Stimulated activated CD4-positive, alpha-beta T cell treated with anti-CD3 and anti-CD28 coated beads, Interleukin-4, amount 100 ng/mL, for 1 hour (primary cell): ENCODE data around the gene SYK.

Experiments
- DNase-seq: peaks from one replicate; pipeline ENCODE4 v3.0.0-alpha.2; 2020

The SYK gene

DNA sequence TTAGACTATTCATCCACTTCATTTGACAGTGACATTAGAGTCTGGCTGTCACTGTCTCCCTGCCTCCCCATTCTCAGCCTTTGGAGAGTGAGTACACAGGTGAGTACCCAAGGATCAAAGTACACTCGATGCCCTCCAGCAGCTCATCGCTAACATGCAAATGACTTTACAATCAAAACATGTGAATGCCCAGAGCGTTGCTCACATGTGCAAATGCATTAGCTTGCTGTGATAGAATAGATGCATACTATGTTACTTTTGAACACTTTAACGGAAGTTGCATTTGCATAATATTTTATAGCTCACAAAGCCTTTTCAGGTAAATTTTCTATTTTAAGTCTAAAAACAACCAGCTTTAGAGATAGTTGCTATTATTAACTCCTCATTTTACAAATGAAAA, 107.6 kb downstream of the SYK start:
- no peak for DNase-seq

DNA sequence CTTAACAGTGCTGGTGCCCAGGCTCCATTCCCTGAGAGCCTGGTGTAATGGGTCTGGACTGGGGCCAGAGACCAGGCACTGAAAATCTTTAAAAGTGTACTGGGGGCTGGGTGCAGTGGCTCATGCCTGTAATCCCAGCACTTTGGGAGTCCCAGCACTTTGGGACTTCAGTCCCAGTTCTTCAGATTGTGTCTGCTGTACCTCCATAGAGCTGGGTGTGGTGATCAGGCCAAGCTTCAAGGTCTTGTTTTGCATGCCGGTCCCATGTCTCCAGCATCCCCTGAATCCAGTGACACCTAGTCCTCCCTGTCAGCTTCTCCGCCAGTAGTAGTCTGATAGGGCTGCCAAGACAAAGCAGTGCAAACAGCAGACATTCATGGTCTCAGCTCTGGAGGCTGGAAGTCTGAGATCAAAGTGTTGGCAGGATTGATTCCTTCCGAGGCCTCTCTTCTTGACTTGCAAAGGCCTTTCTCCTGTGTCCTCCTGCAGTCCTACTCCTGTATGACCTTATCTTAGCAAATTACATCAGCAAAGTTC, 108.2 kb downstream of the SYK start:
- no peak for DNase-seq

DNA sequence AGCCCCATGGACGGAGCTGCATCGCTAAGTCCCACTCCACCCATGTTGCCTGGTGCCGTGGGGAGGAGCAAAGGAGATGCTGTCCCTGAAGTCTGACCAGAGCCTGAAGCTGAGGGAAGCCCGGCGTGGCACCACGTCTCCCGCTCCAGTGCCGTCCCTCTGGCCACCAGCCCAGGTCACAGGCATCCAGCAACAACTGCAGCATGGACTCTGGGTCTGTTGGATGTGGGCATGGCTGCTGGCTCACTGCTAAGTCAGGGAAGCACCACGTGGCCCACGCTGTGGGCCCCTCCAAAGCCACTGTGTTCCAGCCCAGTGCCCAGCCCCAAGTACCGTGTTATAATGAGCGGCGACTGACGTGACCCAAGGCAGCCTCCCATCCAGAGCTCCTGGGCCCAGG, 112.6 kb downstream of the SYK start:
- no peak for DNase-seq

DNA sequence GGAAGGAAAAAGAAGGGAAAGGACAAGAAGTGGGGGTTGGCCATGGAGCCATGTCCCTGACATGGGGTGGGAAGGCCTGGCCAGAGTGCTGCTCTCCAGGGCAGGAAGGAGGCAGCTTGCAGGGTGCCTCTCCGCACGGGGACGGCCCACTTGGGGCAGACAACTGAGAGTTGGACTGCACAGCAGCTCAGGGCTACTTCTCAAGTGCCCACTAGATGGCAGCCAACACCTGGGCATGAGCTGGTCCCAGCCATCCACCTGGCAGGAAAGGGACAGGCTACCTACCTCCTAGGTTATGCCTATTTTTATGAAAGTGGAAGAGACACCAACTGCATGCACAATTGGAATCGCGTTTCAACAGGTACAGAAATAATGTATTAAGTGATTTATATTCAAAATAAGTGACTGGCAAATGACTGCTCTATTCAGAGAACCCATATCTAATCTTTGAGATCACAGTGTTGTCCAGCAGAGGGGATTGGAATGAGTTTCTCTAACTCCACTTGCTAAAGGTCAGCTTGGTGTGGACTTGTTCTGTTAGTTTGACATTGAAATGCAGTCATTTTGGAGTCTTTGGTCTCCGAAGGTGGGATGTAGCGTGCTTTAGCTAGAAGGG, 113.4 kb downstream of the SYK start:
- peak; percentile 72 for DNase-seq

DNA sequence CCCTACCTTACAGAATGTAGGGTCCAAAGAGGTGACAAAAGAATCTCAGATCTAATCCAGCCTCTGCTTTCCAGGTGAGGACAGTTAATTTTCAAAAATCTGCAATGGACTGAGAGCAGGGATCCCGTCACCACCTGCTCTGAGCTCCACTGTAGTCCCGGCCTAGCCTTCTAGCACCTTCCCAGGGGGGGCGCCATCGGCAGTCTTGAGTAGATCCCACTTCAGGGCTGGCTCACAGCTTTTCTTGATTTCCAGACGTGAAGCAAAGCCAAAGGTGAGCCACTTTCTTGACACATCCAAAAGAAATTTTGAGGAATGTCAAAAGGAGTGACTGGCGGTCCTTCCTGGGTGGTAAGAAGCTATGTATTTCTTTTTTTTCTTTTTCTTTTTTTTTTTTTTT, 114.1 kb downstream of the SYK start:
- DNase-seq, result peak; percentile 47

DNA sequence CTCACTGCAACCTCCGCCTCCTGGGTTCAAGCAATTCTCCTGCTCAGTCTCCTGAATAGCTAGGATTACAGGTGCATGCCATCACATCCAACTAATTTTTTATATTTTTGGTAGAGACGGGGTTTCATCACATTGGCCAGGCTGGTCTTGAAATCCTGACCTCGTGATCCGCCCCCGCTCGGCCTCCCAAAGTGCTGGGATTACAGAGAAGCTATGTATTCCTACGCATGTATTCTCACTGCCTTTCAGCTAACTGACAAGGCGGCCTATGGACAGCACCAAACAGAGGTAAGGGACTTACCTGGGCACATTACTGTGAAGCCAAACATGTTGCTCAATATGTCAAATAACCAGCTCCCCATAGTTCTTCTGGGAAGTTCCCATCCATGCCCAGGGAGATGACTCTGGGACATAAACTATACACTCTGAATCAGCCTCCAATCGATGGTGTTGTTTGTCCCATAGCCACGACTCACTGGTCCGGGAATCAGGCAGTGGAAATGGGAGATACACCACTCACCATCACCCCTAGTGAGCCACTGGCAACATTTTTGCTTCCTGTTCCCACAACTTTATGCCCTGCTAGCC, 114.6 kb downstream of the SYK start:
- no peak for DNase-seq

DNA sequence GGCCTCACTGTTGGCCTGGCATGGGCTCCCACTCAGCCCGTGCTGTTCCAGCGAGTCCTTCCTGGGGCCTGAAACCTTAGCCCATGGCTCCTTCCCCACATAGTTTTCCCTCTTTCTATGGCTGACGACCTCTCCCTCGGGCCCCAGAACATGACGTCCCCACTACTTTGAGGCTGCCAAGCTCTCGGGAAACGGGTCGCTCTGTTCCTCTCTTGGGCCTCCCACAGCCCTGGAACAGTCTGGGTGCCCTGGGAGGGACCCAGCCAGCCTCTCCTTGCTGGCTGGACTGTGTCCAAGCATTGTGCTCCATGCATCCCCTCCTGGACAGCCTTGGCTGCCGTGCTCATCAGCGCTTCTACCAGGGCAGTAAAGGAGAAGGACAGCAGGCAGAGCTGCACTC, 118.3 kb downstream of the SYK start:
- no peak for DNase-seq

DNA sequence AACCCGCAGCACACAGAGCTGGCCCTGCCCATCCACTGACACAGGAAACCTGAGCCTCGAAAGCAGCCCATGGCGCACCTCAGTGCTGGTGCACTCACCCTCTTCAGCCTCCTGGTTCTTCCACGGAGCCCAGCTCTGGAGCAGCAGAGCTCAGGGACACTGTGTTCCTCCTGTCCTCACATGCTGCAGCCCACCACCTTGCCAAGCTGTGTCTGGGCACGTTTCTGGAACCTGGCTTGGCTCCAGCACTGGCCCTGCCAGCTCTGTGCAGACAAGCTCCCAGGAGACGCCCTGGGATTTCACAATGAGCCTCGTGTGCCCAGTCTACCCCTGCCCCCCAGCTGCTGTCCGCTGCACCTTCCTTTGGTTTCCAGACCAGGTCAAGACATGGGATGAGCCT, 119.5 kb downstream of the SYK start:
- no peak for DNase-seq

DNA sequence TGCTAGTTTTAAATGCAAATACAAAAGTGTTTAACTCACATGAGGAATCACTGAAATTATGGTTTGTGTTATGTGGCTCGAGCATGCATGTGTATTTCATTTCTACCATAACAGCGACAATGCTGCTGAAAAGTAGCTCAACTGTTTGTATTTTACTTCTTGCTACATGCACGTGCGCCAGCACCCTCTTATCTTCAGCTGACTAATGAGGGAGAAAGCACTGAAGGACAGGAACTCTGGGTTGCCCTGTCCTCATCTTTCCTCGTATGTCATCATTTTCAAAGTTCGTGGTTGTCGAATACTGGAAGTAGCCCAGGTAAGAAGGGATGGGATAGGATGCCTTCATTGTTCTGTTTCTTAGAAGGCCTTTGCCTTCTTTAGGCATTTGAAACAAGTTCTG, 120.3 kb downstream of the SYK start:
- no peak for DNase-seq

DNA sequence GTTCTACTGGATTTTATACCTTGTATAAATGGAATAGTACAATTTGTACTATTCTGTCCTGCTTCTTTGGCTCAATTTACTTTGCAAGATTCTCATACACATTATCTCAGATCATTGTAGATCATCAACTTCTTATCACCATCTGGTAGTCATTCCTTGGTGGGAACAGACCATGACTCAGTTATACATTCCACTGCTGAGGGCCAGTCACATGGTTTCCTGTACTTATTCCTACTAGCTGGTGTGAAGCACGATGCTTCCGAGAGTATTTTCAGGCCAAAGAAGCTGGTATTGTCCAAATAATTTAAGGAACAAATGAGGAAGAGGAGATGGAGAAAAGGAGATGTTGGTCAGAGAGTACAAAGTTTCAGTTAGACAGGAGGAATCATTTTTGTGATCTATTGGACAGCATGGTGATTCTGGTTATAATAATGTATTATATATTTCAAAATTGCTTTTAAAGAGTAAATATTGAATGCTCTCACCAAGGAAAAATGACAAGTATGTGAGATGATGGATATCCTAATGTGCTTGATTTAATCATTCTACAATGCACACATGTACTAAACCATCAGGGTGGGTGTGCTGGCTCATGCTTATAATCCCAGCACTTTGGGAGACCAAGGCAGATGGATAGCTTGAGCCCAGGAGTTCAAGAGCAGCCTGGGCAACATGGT, 124.1 kb downstream of the SYK start:
- no peak for DNase-seq

DNA sequence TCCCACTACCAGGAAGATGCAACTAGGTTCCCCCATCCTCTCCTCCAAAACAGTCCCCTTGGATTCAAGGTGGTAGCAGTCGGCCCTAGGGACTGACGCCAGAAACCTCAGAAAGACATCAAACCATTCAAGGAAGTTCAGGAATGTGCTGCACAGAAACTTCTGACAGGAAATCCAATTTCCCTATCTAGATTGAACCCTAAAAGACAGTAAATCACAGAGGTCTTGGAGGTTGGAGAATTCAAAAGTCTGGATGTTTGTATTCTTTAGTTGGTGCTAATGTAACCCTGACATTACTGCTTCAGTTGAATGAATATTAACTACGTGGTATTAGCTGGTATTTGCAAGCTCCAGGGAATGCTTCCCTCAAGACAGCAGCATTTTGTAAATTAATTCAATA, 125.3 kb downstream of the SYK start:
- DNase-seq, result no peak

DNA sequence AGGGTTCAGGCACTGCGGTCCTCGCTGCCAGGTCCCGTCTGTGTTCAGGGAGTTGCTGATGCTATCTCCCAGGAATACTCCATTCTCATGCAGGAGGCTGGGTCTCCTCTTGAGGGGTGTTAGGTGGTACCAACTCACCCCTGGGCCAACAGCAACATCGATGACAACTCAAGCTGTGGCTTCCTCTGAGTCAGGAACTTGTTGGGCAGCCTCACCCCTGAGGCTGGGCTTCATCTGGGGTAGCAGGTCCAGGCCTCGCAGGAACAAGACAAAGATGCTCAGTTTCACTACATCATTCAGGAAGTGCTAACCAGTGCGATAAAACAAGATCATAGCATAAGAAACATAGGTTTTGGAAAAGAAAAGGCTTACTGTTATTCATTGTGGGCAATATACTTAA, 125.9 kb downstream of the SYK start:
- no peak for DNase-seq

DNA sequence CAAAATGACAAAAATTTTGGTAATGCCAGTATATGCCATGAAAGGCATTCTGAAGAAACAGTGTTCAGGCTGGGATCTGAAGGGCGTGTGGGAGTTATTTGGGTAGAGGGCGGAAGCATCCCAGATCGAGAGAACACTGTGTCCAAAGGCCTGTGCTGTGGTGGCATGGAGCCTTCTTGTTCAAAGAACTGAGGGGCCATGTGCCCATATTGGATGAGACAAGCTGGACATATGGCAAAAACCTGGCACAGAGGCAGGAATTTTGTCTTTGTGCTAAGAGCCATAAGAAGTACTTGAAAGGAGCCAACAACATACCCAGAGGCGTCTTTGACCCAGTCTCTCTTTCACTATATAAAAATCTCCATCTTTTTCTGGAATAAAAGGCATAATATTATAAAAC, 128.0 kb downstream of the SYK start:
- no peak for DNase-seq

DNA sequence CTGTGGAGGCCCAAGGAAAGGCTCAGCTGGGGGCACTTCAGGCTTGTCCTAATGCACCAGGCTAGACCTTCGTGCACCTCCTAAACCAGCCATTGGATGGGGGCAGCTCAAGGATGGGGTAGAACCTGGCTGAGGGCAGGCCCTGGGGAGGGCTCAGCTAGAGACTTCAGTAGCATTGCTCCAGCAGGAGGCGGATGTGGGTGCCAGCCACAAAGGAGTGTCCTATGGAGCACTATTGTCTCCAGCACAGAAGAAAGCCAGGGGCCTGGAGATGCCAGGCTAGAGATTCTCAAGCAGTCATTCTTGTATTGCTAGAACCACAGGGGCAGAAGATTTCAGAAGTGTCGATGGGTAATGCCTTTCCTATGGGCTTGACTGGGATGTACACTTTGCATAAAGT, 131.8 kb downstream of the SYK start:
- no peak for DNase-seq

DNA sequence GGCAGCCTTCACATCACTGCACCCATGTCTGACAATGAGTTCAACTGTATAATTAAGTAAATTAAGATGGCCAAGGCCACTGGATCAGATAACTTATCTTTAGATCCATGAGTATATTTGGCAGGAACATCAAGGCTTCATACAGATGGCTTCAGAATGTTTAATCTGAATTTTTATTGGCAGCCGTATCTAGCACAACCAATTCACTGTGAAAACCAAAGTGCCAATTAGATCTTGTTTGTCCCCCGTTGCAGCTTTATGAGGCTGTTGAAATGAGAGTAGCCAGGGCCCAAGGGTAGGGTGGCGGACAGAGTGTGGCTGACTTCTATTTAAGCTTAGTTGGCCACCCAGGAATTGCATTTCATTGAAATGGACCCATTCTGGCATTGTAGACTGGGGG, 137.7 kb downstream of the SYK start:
- no peak for DNase-seq

DNA sequence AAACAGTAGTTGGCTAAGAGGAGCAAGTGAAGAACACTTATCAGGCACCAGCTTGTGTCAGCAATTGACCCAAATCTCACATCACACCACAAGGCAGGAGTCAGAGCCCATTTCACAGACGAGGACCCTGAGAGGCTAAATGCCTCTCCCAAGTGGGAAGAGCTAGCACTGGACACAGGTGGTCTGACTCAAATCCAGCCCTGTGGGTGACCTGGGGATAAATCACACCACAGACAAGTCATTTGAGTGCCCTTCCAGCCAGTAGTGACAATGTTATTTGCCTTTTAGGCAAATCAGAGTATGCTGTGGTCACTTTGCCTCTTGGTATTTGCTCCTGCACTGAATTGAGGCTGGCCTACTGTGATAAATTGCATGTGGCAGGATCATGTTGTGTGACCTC, 138.7 kb downstream of the SYK start:
- no peak for DNase-seq

DNA sequence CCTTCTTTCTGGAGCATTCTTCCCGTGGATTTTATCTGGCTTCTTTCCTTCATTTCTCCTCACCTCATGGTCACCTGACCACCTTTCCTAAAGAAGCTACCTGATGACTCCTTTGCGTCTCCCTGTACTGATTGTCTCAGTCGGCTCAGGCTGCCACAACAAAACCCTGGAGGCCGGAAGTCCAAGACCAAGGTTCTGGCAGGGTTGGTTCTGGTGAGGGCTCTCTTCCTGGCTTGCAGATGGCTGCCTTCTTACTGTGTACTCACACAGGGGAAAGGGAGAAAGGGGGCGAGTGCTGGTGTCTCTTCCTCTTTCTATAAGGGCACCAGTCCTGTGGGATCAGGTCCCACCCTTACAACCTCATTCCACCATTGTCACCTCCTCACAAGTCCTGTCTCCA, 140.0 kb downstream of the SYK start:
- DNase-seq, result no peak

DNA sequence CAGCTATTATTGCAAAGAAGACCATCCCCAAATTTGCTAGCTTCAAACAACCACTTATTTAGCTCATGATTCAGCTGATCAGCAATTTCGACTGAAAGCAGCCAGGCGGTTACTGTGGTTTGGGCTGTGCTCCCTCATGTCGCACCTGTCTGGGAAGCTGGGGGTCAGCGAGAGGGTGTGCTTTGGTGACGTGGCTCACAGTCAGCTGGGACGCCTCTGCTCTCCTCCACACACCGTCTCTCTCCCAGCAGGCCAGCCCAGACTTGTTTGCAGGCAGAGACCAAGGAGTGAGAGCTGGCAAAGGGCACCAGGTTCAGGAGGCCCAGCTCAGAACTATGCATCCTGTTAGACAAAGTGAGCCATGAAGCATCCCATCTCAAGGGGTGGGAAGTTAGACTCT, 140.9 kb downstream of the SYK start:
- DNase-seq, result no peak

DNA sequence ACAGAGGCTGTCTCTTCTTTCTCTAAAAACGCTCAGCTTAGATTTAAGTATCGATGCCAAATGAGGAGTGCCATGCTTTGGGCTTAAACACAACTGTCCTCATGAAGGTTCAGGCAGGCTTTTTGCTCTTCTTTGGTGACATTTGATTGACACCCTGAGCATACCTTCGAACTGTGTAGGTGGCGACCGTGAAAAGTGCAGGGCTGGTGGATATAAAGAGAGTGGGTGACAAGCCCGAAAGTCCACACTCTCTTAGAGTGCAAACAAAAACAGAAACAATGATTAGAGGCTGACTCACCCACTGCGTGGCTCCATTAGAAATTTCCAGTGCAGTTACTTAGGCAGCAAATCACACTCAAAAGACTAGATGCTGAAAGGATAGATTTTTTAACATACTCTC, 141.7 kb downstream of the SYK start:
- DNase-seq, result no peak

DNA sequence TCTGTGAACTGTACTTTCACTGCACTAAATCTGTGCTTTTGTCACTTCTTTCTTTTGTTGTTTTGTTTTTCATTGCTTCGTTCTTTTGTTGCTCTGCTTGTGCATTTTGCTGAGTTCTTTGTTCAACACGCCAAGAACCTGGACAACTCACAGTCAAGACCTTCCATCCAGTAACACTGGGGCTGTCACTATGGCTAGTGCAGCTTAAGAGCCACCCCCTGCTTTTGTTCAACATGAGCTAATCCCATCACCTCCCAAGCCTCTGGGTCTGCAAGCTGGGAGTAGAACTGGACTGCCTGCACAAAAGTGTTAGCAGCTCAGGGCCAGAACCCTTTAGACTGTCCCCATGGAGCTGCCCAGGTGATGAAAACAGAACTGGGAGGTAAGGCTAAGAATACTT, 143.7 kb downstream of the SYK start:
- no peak for DNase-seq

DNA sequence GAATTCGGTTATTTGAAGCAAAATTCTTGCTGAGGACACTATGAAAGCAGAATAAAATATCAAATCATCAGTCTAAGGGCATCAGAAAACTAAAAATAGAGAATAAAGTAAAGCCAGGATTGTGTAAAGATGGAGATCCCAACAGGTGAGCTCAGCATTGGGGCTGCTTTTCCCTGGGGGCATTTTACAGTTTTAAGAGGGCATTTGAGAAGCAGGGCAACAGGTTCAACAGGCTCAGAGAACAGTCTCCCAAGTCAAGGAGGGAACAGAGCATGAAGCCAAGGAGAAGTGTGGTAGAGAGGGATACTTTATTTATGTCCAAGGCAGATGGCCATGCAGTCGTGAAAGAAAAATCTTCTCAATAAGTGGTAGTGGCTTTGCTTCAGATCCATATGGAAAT, 145.4 kb downstream of the SYK start:
- no peak for DNase-seq
